ENCODE results near the gene HP. TPM values are rescaled to one million over a fixed set of nuclear protein-coding genes. Genes with fewer than 3 reads are reported as not detected.
"Not testable (repeated sequence)": the region's sequence is repeated elsewhere in the genome, so short reads cannot be mapped to it uniquely, and the experiment has no call there.

Gene HP
- polyA plus RNA-seq, 5 donors, result 0.42 to 1.5 (median 1.1) TPM

- DNase-seq, result no peak
These were observed 12.1 kb upstream of the HP start for GRCh38 chr16:72042157-72042660.

- DNase-seq, result no peak
These were observed 11.2 kb upstream of the HP start for GRCh38 chr16:72043058-72043457.

GRCh38 chr16:72043539-72043938, 10.8 kb upstream of the HP start:
- no peak for DNase-seq

- DNase-seq, result no peak
These were observed 10.0 kb upstream of the HP start for GRCh38 chr16:72044296-72044695.

- no peak for DNase-seq
These were observed 9.4 kb upstream of the HP start for GRCh38 chr16:72044825-72045359.

GRCh38 chr16:72049110-72049509, 5.2 kb upstream of the HP start:
- no peak for DNase-seq

GRCh38 chr16:72050769-72051464, 3.4 kb upstream of the HP start:
- no peak for DNase-seq

GRCh38 chr16:72051818-72052217, 2.5 kb upstream of the HP start:
- DNase-seq, result no peak

GRCh38 chr16:72055911-72056310, 1.6 kb downstream of the HP start:
- no peak for DNase-seq

- DNase-seq, result not testable (repeated sequence)
These were observed 3.0 kb downstream of the HP start for GRCh38 chr16:72057313-72057712.

GRCh38 chr16:72059060-72059459, 4.8 kb downstream of the HP start:
- DNase-seq, result not testable (repeated sequence)

GRCh38 chr16:72060405-72060804, 6.1 kb downstream of the HP start:
- no peak for DNase-seq

GRCh38 chr16:72061564-72061963, 7.3 kb downstream of the HP start:
- DNase-seq, result no peak

GRCh38 chr16:72064361-72064894, 10.1 kb downstream of the HP start:
- no peak for DNase-seq

GRCh38 chr16:72066747-72067146, 12.4 kb downstream of the HP start:
- DNase-seq, result peak; percentile 10 to 15

- no peak for DNase-seq
These were observed 14.6 kb downstream of the HP start for GRCh38 chr16:72068930-72069329.

GRCh38 chr16:72072514-72073342, 18.4 kb downstream of the HP start:
- DNase-seq, result no peak

GRCh38 chr16:72073560-72074230, 19.4 kb downstream of the HP start:
- DNase-seq, result no peak

GRCh38 chr16:72075067-72075466, 20.8 kb downstream of the HP start:
- not testable (repeated sequence) for DNase-seq

- DNase-seq, result not testable (repeated sequence)
These were observed 22.8 kb downstream of the HP start for GRCh38 chr16:72076991-72077706.

GRCh38 chr16:72083778-72084404, 29.6 kb downstream of the HP start:
- DNase-seq, result no peak
